HG02981 (cell line): ENCODE measurements around the gene ZNF710.
"Not testable (repeated sequence)": the region's sequence is repeated elsewhere in the genome, so short reads cannot be mapped to it uniquely, and the experiment has no call there.

ENCODE experiments used
- ATAC-seq: cut with Tn5 transposase; IDR thresholded peaks from one replicate; pipeline ENCODE4 v1.9.1; 2021; ENCODE audit warnings: mild to moderate bottlenecking, moderate library complexity; ENCODE audit not compliant: unreplicated experiment

The ZNF710 gene

DNA sequence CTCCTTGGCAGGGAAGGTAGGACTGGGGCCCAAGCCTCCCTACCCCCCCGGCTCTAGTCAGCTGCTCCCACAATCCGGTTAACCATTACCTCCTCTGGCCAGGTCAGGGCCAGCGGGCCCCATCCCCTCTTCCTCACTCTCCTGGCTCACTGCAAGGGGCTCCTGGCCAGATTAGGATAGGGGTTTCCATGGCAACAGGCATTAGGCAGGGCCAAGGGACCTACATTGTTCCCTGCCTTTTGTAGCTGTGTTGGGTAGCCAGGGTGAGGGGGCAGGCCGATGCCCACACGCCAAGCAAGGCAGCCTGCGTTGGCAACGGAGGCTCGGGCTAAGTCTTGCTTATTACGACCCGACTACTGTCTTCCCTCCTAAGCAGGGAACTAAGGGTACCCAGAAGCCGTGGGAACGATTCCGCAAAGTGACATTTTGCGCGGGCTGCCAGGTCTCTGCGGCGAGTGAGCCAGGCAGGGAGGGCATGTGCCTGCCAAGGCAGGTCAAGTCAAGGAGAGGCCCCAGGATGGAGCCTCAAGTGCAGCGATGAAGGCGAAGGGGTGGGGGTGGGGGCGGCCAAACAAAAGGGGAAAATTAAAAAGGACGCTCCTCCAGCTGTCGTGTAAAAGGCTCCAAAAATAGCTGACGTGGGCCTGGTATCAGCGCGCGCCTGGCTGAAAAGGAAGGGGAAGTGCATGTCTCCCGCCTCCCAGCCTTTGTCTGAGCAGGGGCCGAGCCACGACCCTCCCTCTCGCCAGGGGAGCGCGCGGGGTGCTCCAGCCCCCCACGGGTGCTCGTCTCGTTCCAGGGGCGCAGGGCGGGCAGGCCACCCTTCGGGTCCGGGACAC lies 100.2 kb downstream of the ZNF710 start:
- no peak for ATAC-seq

DNA sequence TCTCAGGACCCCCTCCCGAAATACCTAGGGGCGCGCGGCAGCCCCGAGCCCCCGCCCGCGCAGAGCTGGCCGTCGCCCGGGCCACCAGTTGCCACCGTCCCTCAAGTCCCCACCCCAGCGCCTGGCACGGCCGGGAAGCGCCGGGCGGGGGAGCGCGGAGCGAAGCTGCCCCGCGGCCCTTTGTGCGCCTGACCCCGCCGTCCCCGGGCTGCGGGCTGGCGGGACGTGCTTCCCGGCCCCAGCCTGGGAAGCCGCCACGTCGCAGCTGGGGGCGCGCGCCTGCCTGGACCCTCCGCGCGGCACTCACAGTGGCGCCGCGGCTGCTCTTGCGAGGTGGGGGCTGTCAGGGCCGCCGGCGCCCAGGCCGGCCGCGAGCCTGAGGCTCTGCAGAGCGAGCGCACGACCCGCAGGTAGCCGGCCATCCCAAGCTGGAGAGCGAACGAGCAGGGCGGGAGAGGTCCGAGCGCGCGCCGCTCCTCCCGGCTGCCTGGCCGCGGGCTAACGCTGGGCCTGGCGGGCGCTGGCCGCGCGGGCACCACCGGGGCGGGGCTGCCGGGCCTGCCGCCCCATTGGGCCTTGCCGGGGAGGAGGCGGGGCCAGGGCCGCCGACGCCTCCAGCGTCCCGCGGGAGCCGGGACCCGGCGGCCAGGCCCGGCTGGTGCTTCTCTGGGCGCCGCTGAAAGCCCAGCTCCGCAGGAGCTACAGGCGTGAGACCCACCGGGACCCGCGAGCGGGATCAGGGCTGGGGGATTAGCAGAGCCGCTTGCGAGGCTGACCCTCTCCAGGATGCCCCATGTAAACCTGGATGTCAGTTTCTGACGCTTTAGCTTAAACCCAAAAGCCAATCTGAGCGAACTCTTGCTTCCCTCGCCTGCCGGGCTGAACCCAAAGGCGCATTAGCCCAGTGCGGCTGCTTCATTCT lies 101.1 kb downstream of the ZNF710 start, which contains the start of gene IDH2:
TSS of gene IDH2 (minus strand) at position 500 of the 922 bp plus-strand sequence. CDS start at position 422, 78 bp downstream.
- peak; percentile 58 for ATAC-seq

DNA sequence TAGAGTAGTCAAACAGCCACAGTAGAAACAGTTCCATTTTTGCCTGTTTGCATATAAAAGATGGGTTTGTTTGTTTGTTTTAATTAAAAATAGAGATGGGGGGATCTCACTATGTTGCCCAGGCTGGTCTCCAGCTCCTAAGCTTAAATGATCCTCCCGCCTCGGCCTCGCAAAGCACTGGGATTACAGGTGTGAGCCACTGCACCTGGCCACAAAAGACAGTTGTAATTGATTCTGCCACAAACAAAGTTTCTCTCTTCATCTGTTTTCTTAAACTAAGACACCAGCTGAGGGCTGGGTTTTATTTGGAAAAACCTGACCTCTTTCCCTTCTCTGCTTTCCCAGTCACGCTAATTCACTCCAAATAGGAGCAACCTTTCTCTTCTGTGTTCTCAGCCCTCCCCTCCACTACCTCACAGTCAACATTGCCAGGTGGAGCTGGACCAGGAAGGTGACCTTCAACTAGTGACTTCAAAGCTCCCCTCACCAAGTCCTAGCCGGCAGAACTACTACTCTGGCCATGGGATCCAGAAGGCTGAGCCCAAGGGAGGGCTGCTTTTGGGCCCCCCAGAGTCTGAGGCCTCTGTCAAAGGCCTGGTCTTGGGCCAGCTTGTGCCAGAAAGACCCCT lies 102.7 kb downstream of the ZNF710 start:
- no peak for ATAC-seq

DNA sequence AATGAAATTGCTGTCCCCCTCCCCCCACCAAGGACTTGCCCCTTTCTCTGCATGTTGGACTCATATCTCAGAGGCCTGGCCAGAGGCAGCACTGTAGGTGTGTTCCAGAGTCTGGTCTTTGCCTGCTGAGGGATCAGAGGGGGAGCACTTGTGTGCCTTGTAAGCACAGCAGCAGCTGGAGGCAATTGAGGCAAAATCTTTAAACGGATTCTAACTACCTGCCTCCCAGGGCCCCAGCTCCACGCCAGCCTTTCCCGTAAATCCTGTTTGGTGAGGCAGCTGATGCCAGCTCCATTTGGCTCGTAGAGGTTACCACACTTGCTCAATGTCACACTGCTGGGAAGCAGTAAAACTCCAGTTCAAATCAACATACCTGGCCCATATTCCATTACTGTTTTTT lies 103.4 kb downstream of the ZNF710 start:
- ATAC-seq: no peak

DNA sequence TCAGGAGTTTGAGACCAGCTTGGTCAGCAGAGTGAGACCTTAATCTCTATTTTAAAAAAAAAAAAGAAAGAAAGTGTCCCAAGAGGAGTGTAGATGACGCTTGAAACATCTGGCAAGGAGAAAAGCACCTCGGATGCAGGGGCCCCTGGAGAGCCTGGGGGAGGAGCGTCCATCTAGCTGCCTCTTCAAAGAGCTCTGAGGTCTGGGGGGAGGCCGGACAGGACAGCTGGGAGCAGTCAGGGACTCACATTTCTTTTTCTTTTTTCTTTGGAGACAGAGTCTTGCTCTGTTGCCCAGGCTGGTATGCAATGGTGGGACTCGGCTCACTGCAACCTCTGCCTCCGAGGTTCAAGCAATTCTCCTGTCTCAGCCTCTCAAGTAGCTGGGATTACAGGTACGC lies 104.4 kb downstream of the ZNF710 start:
- ATAC-seq: no peak

DNA sequence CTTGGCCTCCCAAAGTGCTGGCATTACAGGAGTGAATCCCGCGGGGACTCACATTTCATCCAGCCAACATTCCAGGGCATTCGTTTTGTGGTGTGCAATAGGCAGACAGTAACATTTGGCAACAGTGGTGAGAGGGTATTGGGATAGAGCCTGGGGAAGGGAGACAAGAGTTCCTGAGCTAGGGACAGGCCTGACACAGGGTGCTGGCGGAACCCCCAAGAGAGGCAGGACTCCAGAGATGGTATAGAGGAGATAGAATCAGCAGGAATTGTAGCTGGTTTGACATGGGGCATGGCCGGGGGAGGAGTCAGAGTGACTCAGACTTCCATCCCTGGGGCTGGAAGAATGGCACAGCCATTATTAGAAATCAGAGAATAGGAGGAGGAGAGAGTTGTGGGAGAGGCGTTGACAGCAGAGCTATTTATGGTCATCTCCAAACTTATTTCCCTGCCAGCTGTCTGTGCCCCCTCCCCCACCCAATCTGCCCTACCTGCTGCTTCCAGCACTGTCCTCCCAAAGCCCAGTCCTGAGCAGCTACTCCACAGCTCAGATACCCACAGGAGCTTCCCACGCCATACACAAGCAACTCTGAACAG lies 105.5 kb downstream of the ZNF710 start:
- ATAC-seq: no peak

DNA sequence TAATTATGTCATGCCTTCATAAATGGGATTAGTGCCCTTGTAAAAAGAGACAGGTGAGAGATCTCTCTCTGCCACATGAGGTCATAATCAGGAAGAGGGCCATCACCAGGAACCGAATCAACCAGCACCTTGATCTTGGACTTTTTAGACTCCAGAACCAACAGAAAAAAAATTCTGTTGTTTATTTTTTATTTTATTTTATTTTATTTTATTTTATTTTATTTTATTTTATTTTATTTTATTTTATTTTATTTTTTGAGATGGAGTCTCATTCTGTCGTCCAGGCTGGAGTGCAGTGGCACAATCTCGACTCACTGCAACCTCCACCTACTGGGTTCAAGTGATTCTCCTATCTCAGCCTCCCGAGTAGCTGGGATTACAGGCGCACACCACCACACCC lies 106.9 kb downstream of the ZNF710 start:
- not testable (repeated sequence) for ATAC-seq

DNA sequence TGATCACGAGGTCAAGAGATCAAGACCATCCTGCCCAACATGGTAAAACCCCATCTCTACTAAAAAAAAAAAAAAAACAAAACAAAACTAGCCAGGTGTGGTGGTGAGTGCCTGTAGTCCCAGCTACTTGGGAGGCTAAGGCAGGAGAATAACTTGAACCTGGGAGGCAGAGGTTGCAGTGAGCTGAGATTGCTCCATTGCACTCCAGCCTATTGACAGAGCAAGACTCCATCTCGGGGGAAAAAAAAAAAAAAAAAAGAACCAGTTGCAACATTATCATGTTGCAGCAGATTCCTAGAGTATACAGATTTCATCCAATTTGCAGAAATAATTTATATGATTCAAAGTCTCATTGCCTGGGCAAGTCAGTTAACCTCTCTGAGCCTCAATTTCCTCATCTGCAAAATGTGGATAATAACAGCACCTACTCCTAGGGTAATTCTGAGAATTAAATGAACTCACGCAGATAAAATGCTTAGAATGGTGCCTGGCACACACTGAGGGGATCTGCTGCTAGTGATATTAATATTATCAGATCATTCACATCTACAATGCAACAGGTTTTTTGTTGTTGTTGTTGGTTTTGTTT lies 108.1 kb downstream of the ZNF710 start:
- ATAC-seq: not testable (repeated sequence)

DNA sequence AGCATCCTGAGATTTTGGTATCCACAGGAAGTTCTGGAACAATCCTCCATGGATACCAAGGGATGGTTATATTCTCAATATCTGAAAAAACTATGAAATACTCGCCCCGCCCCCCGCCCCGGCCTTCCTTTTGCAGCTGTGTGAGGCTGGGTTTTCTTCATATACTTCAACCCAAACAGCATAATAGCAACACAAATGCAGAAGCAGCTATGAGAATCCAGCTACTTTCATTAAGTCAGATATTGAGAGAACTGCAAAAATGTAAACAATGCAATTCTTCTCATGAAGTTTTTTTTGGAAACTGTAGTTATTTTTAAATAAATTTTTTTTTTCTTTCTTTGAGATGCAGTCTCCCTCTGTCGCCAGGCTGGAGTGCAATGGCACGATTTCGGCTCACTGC lies 112.0 kb downstream of the ZNF710 start:
- ATAC-seq: no peak

DNA sequence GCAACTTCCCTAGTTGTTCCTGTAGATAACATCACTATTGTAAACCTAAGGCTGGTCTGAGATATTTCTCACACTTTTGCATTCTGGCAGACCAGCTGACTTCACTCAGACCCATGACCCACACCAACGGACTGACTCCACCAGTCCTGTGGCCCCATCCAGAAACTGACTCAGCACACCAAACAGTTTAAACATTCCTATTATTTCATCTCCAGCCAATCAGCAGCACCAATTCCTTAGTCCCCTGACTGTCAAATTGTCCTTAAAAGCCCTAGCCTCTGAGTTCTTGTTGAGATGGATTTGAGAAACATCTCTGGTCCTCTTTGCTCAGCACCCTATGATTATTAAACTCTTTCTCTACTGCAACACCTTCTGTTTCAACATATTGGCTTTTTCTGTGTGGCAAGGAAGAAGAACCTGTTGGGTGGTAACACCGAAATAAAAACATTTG lies 113.4 kb downstream of the ZNF710 start:
- ATAC-seq: no peak

DNA sequence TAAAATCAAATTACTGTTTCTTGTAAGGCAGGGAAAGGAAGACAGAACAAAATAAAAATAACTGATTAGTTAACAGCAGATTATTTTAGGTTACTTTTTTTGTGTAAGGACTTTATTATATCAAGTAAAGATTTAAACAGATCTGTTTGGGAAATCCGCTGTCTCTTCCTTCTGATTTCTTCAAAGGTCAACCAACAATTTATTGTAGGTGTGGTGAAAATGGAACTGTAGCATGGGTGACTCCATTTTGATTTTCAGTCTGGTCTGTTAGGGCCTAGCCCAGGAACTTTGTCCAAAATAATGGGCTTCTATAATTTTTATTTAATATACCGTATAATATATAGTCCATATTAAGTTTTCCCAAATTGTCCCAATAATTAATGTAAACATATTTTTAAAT lies 114.7 kb downstream of the ZNF710 start:
- ATAC-seq: no peak

DNA sequence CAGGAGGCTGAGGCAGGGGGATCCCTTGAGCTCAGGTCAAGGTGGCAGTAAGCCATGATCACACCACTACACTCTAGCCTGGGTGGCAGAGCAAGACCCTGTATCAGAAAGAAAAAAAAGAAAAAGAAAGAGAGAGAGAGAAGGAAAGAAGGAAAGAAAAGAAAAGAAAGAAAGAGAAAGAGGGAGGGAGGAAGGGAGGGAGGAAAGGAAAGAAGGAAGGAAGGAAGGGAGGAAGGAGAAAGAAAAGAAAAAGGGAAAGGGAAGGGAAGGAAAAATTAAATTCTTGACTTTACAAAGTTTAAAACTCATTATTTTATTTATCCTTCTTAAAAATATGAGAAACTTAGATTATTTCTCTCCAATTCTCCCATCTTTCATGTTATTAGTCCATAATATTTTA lies 118.2 kb downstream of the ZNF710 start:
- no peak for ATAC-seq

DNA sequence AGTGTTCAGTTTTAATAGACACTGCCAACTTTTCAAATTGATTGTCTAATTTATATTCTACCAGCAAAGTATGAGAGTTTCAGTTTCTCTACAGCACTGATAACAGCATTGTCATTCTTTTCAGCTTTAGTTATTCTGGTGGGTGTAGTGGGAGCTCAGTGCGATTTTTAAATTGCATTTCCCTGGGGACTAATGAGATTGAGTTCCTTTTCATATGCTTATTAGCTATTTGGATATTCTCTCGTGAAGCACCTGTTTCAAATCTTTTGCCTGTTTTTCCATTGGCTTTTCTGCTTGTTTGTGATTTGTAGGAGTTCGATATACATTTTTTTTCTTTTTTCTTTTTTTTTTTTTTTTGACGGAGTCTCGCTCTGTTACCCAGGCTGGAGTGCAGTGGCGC lies 120.0 kb downstream of the ZNF710 start:
- ATAC-seq: no peak

DNA sequence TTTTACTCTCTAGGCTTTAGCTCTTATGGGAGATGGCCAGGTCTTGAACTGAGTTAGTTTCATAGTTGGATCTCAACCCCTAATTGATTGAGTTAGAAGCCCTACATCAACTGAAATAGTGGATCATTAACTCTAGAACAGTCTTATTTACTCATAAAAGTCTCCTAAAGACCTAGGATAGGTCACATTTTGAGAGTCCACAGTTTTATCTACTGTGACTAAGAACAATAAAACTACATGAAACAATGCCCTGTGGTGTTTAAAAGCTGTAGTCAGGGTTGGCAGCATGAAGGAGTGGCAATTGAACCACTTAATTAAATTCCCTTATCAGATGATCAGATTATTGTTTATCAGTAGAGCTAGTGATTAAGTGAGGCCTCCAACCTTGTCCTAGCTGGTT lies 123.4 kb downstream of the ZNF710 start:
- ATAC-seq: no peak

DNA sequence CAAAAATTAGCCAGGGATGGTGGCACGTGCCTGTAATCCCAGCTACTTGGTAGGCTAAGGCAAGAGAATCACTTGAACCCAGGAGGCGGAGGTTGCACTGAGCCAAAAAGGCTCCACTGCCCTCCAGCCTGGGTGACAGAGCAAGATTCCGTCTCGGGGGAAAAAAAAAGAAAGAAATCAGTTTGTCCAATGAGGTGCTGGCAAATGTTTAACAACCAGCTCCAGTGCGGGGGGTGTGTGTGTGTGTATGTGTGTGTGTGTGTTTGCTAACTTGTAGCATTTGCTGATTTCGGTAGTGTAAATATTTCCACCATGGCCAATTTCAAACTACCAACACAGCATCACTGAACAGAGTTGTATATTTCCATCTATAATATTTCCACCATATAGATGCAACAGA lies 124.9 kb downstream of the ZNF710 start:
- ATAC-seq: no peak

DNA sequence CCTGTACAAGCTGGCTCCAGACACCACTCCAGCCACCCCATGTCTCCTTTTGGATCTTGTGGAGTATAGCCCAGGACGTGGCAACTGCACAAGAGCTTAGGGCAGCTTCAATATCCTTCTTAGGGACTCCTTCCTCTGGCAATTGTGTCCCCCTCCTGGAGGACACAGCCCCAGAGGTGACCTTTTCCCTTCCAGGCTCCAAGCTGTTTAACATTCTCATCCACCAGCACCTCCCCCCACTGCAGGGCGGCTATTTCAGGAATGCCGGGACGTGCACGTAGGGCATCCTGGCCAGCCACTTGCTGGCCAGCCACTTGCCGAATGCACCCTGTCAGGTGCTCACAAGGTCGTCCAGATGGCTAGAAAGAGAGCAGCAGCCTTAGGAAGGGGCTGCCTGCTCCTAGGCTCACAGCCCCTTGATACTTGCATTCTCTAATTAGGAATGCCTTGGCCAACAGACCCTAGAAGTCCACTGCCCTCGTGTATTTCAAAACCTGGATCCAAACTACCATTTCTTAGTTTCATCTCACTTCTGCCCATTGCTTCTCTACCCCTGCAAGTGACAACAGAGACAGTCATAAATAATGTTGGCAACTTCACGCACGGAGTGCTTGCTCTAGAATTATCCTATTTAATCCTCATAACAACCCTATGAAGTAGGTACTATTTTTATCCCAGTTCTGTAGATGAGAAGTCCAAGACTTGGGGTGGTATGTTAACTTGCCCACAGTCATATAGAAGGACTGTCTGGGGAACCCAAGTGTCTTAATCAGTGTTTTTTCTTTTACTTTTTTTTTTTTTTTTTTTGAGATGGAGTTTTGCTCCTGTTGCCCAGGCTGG lies 125.7 kb downstream of the ZNF710 start:
- no peak for ATAC-seq

DNA sequence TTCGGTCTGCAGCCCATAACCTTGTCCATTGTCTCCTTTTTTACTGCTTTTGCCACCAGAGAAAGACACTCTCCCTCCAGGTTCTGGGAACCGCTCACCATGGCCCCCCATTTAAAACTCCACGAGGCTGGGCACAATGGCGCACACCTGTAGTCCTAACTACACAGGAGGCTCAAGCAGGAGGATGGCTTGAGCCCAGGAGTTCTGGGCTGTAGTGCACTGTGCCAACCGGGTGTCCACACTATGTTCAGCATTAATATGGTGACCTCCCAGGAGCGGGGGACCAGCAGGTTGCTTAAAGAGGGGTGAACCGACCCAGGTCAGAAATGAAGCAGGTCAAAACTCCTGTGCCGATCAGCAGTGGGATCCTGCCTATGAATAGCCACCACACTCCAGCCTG lies 129.2 kb downstream of the ZNF710 start:
- no peak for ATAC-seq
